Dermis microvascular lymphatic vessel endothelial cell (primary cell): ENCODE measurements around the gene YIPF2. TPM values are rescaled to one million over a fixed set of nuclear protein-coding genes. Genes with fewer than 3 reads are reported as not detected.

Experiments used
- DNase-seq, 2 donors: peaks; one replicate each; pipeline versions ENCODE4 v3.0.0 to v3.0.0-alpha.2; 2010; ENCODE audit warnings: low read depth in 2 of 2
- total RNA-seq: library from RNA; depleted of rRNA; stranded (reverse); fragments of >200 nt; gene quantifications from 2 replicates; pipeline ENCODE4 v1.2.1, GENCODE V29; 2014

YIPF2 gene
- total RNA-seq, 1 donor from 2014 or later, result 71.2 TPM

GRCh38 chr19:10876459-10877240 is 51.8 kb downstream of the YIPF2 start:
- DNase-seq, result no peak

- no peak for DNase-seq
Measured at GRCh38 chr19:10874024-10874423, 54.4 kb downstream of the YIPF2 start.

GRCh38 chr19:10872546-10873107 is 55.8 kb downstream of the YIPF2 start:
- no peak for DNase-seq

Other genes starting within 250 kb of the YIPF2 start
- gene QTRT1, start 227.2 kb downstream of the YIPF2 start, total RNA-seq, result 23.3 and 29.7 TPM in 2 replicates
- gene DNM2, start 210.6 kb downstream of the YIPF2 start, total RNA-seq, result 77.4 and 107 TPM in 2 replicates
- 34.1 and 54.0 TPM in 2 replicates for gene TMED1, start 92.4 kb downstream of the YIPF2 start, total RNA-seq
- gene C19orf38, start 80.2 kb downstream of the YIPF2 start, total RNA-seq, result 0.13 TPM in 1 of 2 replicates, not detected in the other
- 19.0 and 26.4 TPM in 2 replicates for gene CARM1, start 57.1 kb downstream of the YIPF2 start, total RNA-seq
- gene TIMM29, start 172 bp upstream of the YIPF2 start, total RNA-seq, result 29.5 and 35.5 TPM in 2 replicates
- gene SMARCA4, start 32.4 kb upstream of the YIPF2 start, total RNA-seq, result 50.1 and 77.0 TPM in 2 replicates
- 62.2 and 86.4 TPM in 2 replicates for gene LDLR, start 160.8 kb upstream of the YIPF2 start, total RNA-seq
- gene SPC24, start 227.1 kb upstream of the YIPF2 start, total RNA-seq, result 31.1 and 80.0 TPM in 2 replicates